K562 (cell line): ENCODE results near the gene ADK. TPM values are rescaled to one million over a fixed set of nuclear protein-coding genes. Genes with fewer than 3 reads are reported as not detected.

Source experiments
- CGGBP1 ChIP-seq: fragments of 250-450 bp; sonication (Bioruptor Pico); IDR thresholded peaks from 2 replicates; pipeline ENCODE4 v1.9.0; 2021; ENCODE audit warnings: mild to moderate bottlenecking
- ETS2 ChIP-seq: IDR thresholded peaks from 2 replicates; pipeline ENCODE4 v1.6.1; 2016; ENCODE audit warnings: borderline replicate concordance, missing genetic modification characterization, mild to moderate bottlenecking, moderate library complexity, missing compliant biosample characterization; ENCODE audit not compliant: poor library complexity, severe bottlenecking
- GATAD2B ChIP-seq: fragments of 450-650 bp; IDR thresholded peaks from 2 replicates; pipeline ENCODE4 v1.6.1; 2017; ENCODE audit warnings: mild to moderate bottlenecking, borderline replicate concordance
- HES1 ChIP-seq: fragments of 450-650 bp; IDR thresholded peaks from 2 replicates; pipeline ENCODE4 v1.6.1; 2016; ENCODE audit warnings: low read depth, mild to moderate bottlenecking, moderate library complexity
- HMG20A ChIP-seq: fragments of 450-650 bp; formaldehyde crosslinking; conservative IDR thresholded peaks from 2 replicates; pipeline ENCODE4 v1.4.0; 2020; ENCODE audit warnings: mild to moderate bottlenecking, mixed read lengths
- MCM2 ChIP-seq: fragments of 450-650 bp; IDR thresholded peaks from 2 replicates; pipeline ENCODE4 v1.6.1; 2017; ENCODE audit warnings: low read depth, mild to moderate bottlenecking
- MYC ChIP-seq, 2 experiments: fragments of 250-450 bp in 1 of 2; sonication (Bioruptor Pico) in 1 of 2; IDR thresholded peaks; 2 replicates each; pipeline versions ENCODE4 v1.5.1 to v1.6.1; 2012 to 2021; ENCODE audit warnings: low read depth in 2 of 2, borderline replicate concordance in 1 of 2, improper control_type of control experiment in 1 of 2, low read length in 1 of 2, mild to moderate bottlenecking in 1 of 2, moderate library complexity in 1 of 2
- NCOA2 ChIP-seq, 2 experiments: fragments of 450-650 bp; IDR thresholded peaks; 2 replicates each; pipeline ENCODE4 v1.6.1; 2018; ENCODE audit warnings: mild to moderate bottlenecking in 2 of 2, moderate library complexity in 1 of 2; ENCODE audit not compliant: partially characterized antibody in 2 of 2
- PHF21A ChIP-seq: fragments of 450-650 bp; IDR thresholded peaks from 2 replicates; pipeline ENCODE4 v1.6.1; 2017; ENCODE audit warnings: low read depth, borderline replicate concordance
- PPARD ChIP-seq: fragments of 250-450 bp; sonication (Bioruptor Pico); IDR thresholded peaks from 2 replicates; pipeline ENCODE4 v1.8.0; 2022; ENCODE audit warnings: inconsistent platforms, mild to moderate bottlenecking, moderate library complexity
- RBM22 ChIP-seq: fragments of 200-400 bp; formaldehyde crosslinking; IDR thresholded peaks from 2 replicates; pipeline ENCODE4 v1.6.1; 2018; ENCODE audit warnings: low read length, low read depth; ENCODE audit not compliant: poor library complexity, severe bottlenecking
- SRSF1 ChIP-seq: fragments of 200-400 bp; formaldehyde crosslinking; IDR thresholded peaks from 2 replicates; pipeline ENCODE4 v1.6.1; 2017; ENCODE audit warnings: mild to moderate bottlenecking, low read depth, low read length, moderate library complexity
- ZBTB33 ChIP-seq: sonication (generic); formaldehyde crosslinking; IDR thresholded peaks from 2 replicates; pipeline ENCODE4 v1.8.1; 2023; ENCODE audit warnings: mild to moderate bottlenecking, missing genetic modification reagents
- ZNF12 ChIP-seq: sonication (generic); formaldehyde crosslinking; IDR thresholded peaks from 2 replicates; pipeline ENCODE4 v1.4.0; 2020; ENCODE audit warnings: mild to moderate bottlenecking, missing genetic modification reagents
- ZNF384 ChIP-seq: IDR thresholded peaks from 2 replicates; pipeline ENCODE4 v1.6.1; 2012; ENCODE audit warnings: low read depth, low read length, improper control_type of control experiment
- ZSCAN32 ChIP-seq: fragments of 450-650 bp; formaldehyde crosslinking; IDR thresholded peaks from 2 replicates; pipeline ENCODE4 v1.4.0; 2020; ENCODE audit warnings: mild to moderate bottlenecking, moderate library complexity
- polyA plus RNA-seq, 8 experiments: library from polyadenylated mRNA; depleted of rRNA in 4 of 8; stranded (reverse) in 5 of 8; unstranded in 3 of 8; fragments of >200 nt; fragmentation: Nextera tagmentation in 2 of 8; fragmentation: Illumina TruSeq in 1 of 8; extraction: Ambion mirVana in 2 of 8; extraction: Trizol in 1 of 8; gene quantifications; 2 replicates each; pipeline versions ENCODE4 v1.2.1 to v1.2.3, GENCODE V29; 2011 to 2014; ENCODE audit warnings: inconsistent platforms in 1 of 8, missing spikeins in 1 of 8
- total RNA-seq, 7 experiments: library from RNA; depleted of rRNA in 6 of 7; stranded (reverse); fragments of >200 nt in 6 of 7; fragmentation: Illumina TruSeq in 2 of 7; extraction: Trizol in 2 of 7; gene quantifications; 2 replicates each; pipeline versions ENCODE4 v1.2.1 to v1.2.3, GENCODE V29; 2011 to 2021; ENCODE audit warnings: low replicate concordance in 1 of 7
- TF ChIP-seq, protein P1 (sequence below): fragments of 250-450 bp; sonication (Bioruptor Pico); IDR thresholded peaks from 2 replicates; pipeline ENCODE4 v1.5.0; 2021
- TF ChIP-seq, protein P2 (sequence below): fragments of 250-450 bp; sonication (Bioruptor Pico); IDR thresholded peaks from 2 replicates; pipeline ENCODE4 v1.8.0; 2022; ENCODE audit warnings: inconsistent platforms
- TF ChIP-seq, protein P3 (sequence below): fragments of 450-650 bp; IDR thresholded peaks from 2 replicates; pipeline ENCODE4 v1.6.1; 2014; ENCODE audit warnings: low read depth, mild to moderate bottlenecking, moderate library complexity, borderline replicate concordance

Gene ADK
- total and polyA plus RNA-seq, 9 of the 15 experiments (the other 6 are each of a cell fraction or from before 2014, with no cell fraction given), result 54.2 to 97.8 (median 73.6) TPM

- TF ChIP-seq ETS2, result no peak
- no peak for TF ChIP-seq PHF21A
- TF ChIP-seq, protein P1, sequence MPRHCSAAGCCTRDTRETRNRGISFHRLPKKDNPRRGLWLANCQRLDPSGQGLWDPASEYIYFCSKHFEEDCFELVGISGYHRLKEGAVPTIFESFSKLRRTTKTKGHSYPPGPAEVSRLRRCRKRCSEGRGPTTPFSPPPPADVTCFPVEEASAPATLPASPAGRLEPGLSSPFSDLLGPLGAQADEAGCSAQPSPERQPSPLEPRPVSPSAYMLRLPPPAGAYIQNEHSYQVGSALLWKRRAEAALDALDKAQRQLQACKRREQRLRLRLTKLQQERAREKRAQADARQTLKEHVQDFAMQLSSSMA (CRISPR knock-in tag), result no peak
- no peak for TF ChIP-seq SRSF1
- TF ChIP-seq MYC (IDR thresholded peaks at IDR 0.05; ENCODE audit: low read depth, low read length), result 0 out of 2 replicates have a peak, but pooled peaks have one; percentile 30
- TF ChIP-seq MYC (CRISPR knock-in tag; IDR thresholded peaks at IDR 0.05; ENCODE audit: borderline replicate concordance, low read depth), result peak; percentile 27; the same call in 1 of the 2 replicates
- no peak for TF ChIP-seq RBM22
- TF ChIP-seq, protein P2, sequence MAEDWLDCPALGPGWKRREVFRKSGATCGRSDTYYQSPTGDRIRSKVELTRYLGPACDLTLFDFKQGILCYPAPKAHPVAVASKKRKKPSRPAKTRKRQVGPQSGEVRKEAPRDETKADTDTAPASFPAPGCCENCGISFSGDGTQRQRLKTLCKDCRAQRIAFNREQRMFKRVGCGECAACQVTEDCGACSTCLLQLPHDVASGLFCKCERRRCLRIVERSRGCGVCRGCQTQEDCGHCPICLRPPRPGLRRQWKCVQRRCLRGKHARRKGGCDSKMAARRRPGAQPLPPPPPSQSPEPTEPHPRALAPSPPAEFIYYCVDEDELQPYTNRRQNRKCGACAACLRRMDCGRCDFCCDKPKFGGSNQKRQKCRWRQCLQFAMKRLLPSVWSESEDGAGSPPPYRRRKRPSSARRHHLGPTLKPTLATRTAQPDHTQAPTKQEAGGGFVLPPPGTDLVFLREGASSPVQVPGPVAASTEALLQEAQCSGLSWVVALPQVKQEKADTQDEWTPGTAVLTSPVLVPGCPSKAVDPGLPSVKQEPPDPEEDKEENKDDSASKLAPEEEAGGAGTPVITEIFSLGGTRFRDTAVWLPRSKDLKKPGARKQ (CRISPR knock-in tag), result no peak
- no peak for TF ChIP-seq HES1
- no peak for TF ChIP-seq CGGBP1 (CRISPR knock-in tag)
- 0 out of 2 replicates have a peak, but pooled peaks have one; percentile 31 for TF ChIP-seq ZNF12 (CRISPR knock-in tag)
- TF ChIP-seq MCM2, result no peak
- no peak for TF ChIP-seq HMG20A (CRISPR knock-in tag)
- 0 out of 2 replicates have a peak, but pooled peaks have one; percentile 27 for TF ChIP-seq ZSCAN32 (CRISPR knock-in tag)
- TF ChIP-seq ZBTB33, result no peak; the same call in 1 of the 2 replicates
- TF ChIP-seq, protein P3, sequence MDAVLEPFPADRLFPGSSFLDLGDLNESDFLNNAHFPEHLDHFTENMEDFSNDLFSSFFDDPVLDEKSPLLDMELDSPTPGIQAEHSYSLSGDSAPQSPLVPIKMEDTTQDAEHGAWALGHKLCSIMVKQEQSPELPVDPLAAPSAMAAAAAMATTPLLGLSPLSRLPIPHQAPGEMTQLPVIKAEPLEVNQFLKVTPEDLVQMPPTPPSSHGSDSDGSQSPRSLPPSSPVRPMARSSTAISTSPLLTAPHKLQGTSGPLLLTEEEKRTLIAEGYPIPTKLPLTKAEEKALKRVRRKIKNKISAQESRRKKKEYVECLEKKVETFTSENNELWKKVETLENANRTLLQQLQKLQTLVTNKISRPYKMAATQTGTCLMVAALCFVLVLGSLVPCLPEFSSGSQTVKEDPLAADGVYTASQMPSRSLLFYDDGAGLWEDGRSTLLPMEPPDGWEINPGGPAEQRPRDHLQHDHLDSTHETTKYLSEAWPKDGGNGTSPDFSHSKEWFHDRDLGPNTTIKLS, result 0 out of 2 replicates have a peak, but pooled peaks have one; percentile 15
- TF ChIP-seq GATAD2B, result no peak
- no peak for TF ChIP-seq PPARD (CRISPR knock-in tag)
- peak in 1 of 2 experiments; percentile 97 for TF ChIP-seq NCOA2 (IDR thresholded peaks at IDR 0.05; ENCODE audit: partially characterized antibody in 2 of 2)
- no peak; the same call in 1 of the 2 replicates for TF ChIP-seq ZNF384
Observed at GRCh38 chr10:74150204-74150989, 624 bp upstream of the ADK start, which contains the start of gene AP3M1 (continued).
